Chondrocyte (in vitro differentiated cells): ENCODE measurements around the gene NUAK1. TPM values are rescaled to one million over a fixed set of nuclear protein-coding genes. Genes with fewer than 3 reads are reported as not detected.

Source experiments
- DNase-seq: peaks from one replicate; pipeline ENCODE4 v3.0.0; 2021; ENCODE audit warnings: mixed read lengths, low spot score
- H3K27ac Mint-ChIP-seq: one replicate; pipeline ENCODE4 v1.8.0; 2021; ENCODE audit warnings: mild to moderate bottlenecking, moderate library complexity, mixed read lengths; ENCODE audit not compliant: unreplicated experiment
- H3K27me3 Mint-ChIP-seq: 2 replicates; pipeline ENCODE4 v1.8.0; 2021; ENCODE audit warnings: low read depth, mixed read lengths
- H3K36me3 Mint-ChIP-seq: 2 replicates; pipeline ENCODE4 v1.8.0; 2021; ENCODE audit warnings: low read depth, mixed read lengths
- H3K4me1 Mint-ChIP-seq: 2 replicates; pipeline ENCODE4 v1.8.0; 2021; ENCODE audit warnings: low read depth, mild to moderate bottlenecking, mixed read lengths
- H3K4me3 Mint-ChIP-seq: one replicate; pipeline ENCODE4 v1.8.0; 2021; ENCODE audit warnings: mild to moderate bottlenecking, moderate library complexity, mixed read lengths; ENCODE audit not compliant: unreplicated experiment
- H3K9me3 Mint-ChIP-seq: 2 replicates; pipeline ENCODE4 v1.8.0; 2021; ENCODE audit warnings: low read depth, mixed read lengths
- total RNA-seq: library from RNA; stranded (reverse); gene quantifications from 3 replicates; pipeline ENCODE4 v1.2.1, GENCODE V29; 2021
- TF ChIP-seq, protein P1 (sequence below): fragments of 200-600 bp; sonication (generic); IDR thresholded peaks from 2 replicates; pipeline ENCODE4 v1.5.0; 2021; ENCODE audit warnings: antibody characterized with exemption, mild to moderate bottlenecking, moderate library complexity

NUAK1 gene
- total RNA-seq, 1 donor from 2014 or later, result 78.1 TPM

- TF ChIP-seq, protein P1, sequence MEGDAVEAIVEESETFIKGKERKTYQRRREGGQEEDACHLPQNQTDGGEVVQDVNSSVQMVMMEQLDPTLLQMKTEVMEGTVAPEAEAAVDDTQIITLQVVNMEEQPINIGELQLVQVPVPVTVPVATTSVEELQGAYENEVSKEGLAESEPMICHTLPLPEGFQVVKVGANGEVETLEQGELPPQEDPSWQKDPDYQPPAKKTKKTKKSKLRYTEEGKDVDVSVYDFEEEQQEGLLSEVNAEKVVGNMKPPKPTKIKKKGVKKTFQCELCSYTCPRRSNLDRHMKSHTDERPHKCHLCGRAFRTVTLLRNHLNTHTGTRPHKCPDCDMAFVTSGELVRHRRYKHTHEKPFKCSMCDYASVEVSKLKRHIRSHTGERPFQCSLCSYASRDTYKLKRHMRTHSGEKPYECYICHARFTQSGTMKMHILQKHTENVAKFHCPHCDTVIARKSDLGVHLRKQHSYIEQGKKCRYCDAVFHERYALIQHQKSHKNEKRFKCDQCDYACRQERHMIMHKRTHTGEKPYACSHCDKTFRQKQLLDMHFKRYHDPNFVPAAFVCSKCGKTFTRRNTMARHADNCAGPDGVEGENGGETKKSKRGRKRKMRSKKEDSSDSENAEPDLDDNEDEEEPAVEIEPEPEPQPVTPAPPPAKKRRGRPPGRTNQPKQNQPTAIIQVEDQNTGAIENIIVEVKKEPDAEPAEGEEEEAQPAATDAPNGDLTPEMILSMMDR, result no peak
- Mint-ChIP-seq H3K27ac (peak overlapping the region; percentile 64), H3K4me1 (peaks cover 84% of the 10 kb centered on the region), H3K27me3 (no peaks in the 10 kb centered on the region), H3K36me3 (peaks cover 57% of the 10 kb centered on the region), H3K9me3 (no peaks in the 10 kb centered on the region), H3K4me3 (no peak overlapping the region)
- DNase-seq, result no peak
These were observed 37.0 kb downstream of the NUAK1 start for GRCh38 chr12:106101803-106102202.

- TF ChIP-seq, protein P1, result no peak
- no peaks in the 10 kb centered on the region for H3K9me3 Mint-ChIP-seq
- H3K4me1 Mint-ChIP-seq, result peaks cover 84% of the 10 kb centered on the region
- peak overlapping the region; percentile 60 for H3K27ac Mint-ChIP-seq
- H3K4me3 Mint-ChIP-seq, result no peak overlapping the region
- peaks cover 65% of the 10 kb centered on the region for H3K36me3 Mint-ChIP-seq
- H3K27me3 Mint-ChIP-seq, result no peaks in the 10 kb centered on the region
- no peak for DNase-seq
These were observed 40.0 kb downstream of the NUAK1 start for GRCh38 chr12:106098691-106099200.

- Mint-ChIP-seq H3K27ac (peak overlapping the region; percentile 90), H3K4me1 (peaks cover 85% of the 10 kb centered on the region), H3K4me3 (no peak overlapping the region), H3K36me3 (peaks cover 61% of the 10 kb centered on the region), H3K9me3 (no peaks in the 10 kb centered on the region), H3K27me3 (no peaks in the 10 kb centered on the region)
- TF ChIP-seq, protein P1, result no peak
- no peak for DNase-seq
These were observed 41.7 kb downstream of the NUAK1 start for GRCh38 chr12:106097011-106097410.

GRCh38 chr12:106096376-106096775 lies 42.4 kb downstream of the NUAK1 start:
- H3K27ac Mint-ChIP-seq, result peak overlapping the region; percentile 90
- no peaks in the 10 kb centered on the region for H3K27me3 Mint-ChIP-seq
- no peaks in the 10 kb centered on the region for H3K9me3 Mint-ChIP-seq
- TF ChIP-seq, protein P1, result no peak
- peaks cover 85% of the 10 kb centered on the region for H3K4me1 Mint-ChIP-seq
- no peak overlapping the region for H3K4me3 Mint-ChIP-seq
- peaks cover 60% of the 10 kb centered on the region for H3K36me3 Mint-ChIP-seq
- no peak for DNase-seq

GRCh38 chr12:106094304-106094703 lies 44.5 kb downstream of the NUAK1 start:
- H3K4me3 Mint-ChIP-seq, result peak overlapping the region; percentile 42
- H3K27me3 Mint-ChIP-seq, result no peaks in the 10 kb centered on the region
- TF ChIP-seq, protein P1, result no peak
- H3K9me3 Mint-ChIP-seq, result no peaks in the 10 kb centered on the region
- H3K27ac Mint-ChIP-seq, result peak overlapping the region; percentile 91
- peaks cover 97% of the 10 kb centered on the region for H3K4me1 Mint-ChIP-seq
- peaks cover 56% of the 10 kb centered on the region for H3K36me3 Mint-ChIP-seq
- DNase-seq, result no peak
